Measurements from ENCODE around the gene NOTUM.

DNA sequence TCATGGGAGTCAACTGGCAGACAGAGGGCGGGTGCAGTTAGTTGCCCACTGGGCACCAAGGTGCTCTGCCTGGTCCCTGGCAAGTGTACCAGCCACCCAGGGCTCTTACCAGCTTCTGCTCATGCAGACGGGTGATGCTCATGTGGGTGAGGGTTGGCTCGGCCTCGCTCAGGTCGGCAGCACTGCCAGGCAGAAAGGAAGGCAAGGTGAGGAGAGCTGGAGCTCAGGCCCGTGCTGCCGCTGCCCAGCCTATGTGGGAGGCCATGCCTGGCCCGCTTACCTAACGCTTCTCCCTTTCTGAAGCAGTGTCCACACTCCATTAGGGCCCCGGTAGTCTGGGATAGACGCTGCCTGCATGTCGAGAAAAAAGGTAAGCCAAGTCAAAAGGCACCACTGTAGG is 45.7 kb downstream of the NOTUM start:
- TF ChIP-seq, protein P1, sequence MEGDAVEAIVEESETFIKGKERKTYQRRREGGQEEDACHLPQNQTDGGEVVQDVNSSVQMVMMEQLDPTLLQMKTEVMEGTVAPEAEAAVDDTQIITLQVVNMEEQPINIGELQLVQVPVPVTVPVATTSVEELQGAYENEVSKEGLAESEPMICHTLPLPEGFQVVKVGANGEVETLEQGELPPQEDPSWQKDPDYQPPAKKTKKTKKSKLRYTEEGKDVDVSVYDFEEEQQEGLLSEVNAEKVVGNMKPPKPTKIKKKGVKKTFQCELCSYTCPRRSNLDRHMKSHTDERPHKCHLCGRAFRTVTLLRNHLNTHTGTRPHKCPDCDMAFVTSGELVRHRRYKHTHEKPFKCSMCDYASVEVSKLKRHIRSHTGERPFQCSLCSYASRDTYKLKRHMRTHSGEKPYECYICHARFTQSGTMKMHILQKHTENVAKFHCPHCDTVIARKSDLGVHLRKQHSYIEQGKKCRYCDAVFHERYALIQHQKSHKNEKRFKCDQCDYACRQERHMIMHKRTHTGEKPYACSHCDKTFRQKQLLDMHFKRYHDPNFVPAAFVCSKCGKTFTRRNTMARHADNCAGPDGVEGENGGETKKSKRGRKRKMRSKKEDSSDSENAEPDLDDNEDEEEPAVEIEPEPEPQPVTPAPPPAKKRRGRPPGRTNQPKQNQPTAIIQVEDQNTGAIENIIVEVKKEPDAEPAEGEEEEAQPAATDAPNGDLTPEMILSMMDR (conservative IDR thresholded peaks at IDR 0.05; ENCODE audit: low read length) = no peak
- TF ChIP-seq EZH2phosphoT487 (IDR thresholded peaks at IDR 0.05; ENCODE audit: borderline replicate concordance, low read depth, low read length) = no peak
